Measurements from ENCODE around the gene DDAH2.

Gene DDAH2

GRCh38 chr6:31713991-31714684 lies 15.0 kb downstream of the DDAH2 start (continued):
- TF ChIP-seq ZNF394 (tag by site-specific recombination; IDR thresholded peaks at IDR 0.05; ENCODE audit: borderline replicate concordance), result peak; percentile 100

- no peaks in the 10 kb centered on the region for H3K9me3 ChIP-seq (ENCODE audit: control insufficient read depth, insufficient read depth, low read depth, low read length)
- peak; percentile 47; the same call in 1 of the 2 replicates for TF ChIP-seq PRDM10 (tag by site-specific recombination; IDR thresholded peaks at IDR 0.05)
- no peak for TF ChIP-seq ZBTB20 (tag by site-specific recombination; IDR thresholded peaks at IDR 0.05)
- no peak for TF ChIP-seq ZBTB1 (tag by site-specific recombination; IDR thresholded peaks at IDR 0.05)
- H3K4me1 ChIP-seq (ENCODE audit: control insufficient read depth, insufficient read depth, low read length), result peaks cover 4% of the 10 kb centered on the region
- ChIA-PET CTCF (interaction anchor here (1.0 kb wide), 1 partner anchor 21 kb away, joined by 4 read pairs; no protein-coding TSS in a partner anchor), POLR2A (interaction anchor here (1.0 to 2.3 kb wide), 5 partner anchors 10 to 114 kb away, joined by 3 to 10 read pairs (median 4); partner anchors contain the start of genes ABHD16A, HSPA1B and MSH5)
- no peaks in the 10 kb centered on the region for H3K36me3 ChIP-seq (ENCODE audit: control insufficient read depth in 2 of 2, insufficient read depth in 1 of 2, low read length in 2 of 2)
- H3K4me3 ChIP-seq (ENCODE audit: low read depth, low read length), result no peak overlapping the region
- no peak overlapping the region for H3K27ac ChIP-seq (ENCODE audit: extremely low read depth, low read depth, low read length)
Observed at GRCh38 chr6:31713465-31713864, 15.6 kb downstream of the DDAH2 start.

- H3K4me3 ChIP-seq (ENCODE audit: low read depth, low read length), result no peak overlapping the region
- H3K4me1 ChIP-seq (ENCODE audit: control insufficient read depth, insufficient read depth, low read length), result peaks cover 4% of the 10 kb centered on the region
- H3K36me3 ChIP-seq (ENCODE audit: control insufficient read depth in 2 of 2, insufficient read depth in 1 of 2, low read length in 2 of 2), result no peaks in the 10 kb centered on the region
- H3K9me3 ChIP-seq (ENCODE audit: control insufficient read depth, insufficient read depth, low read depth, low read length), result no peaks in the 10 kb centered on the region
- TF ChIP-seq ZNF274 (IDR thresholded peaks at IDR 0.05; ENCODE audit: low read length), result no peak
- no peak for TF ChIP-seq ZNF274 (tag by site-specific recombination; IDR thresholded peaks at IDR 0.05; ENCODE audit: borderline replicate concordance)
- TF ChIP-seq KLF1 (tag by site-specific recombination; IDR thresholded peaks at IDR 0.05), result no peak
- TF ChIP-seq ZNF138 (tag by site-specific recombination; IDR thresholded peaks at IDR 0.05; ENCODE audit: borderline replicate concordance), result no peak
- no peak for TF ChIP-seq ZNF391 (tag by site-specific recombination; IDR thresholded peaks at IDR 0.05; ENCODE audit: borderline replicate concordance, low read depth)
- no peak for TF ChIP-seq ZNF585B (tag by site-specific recombination; IDR thresholded peaks at IDR 0.05)
- TF ChIP-seq EGR2 (tag by site-specific recombination; IDR thresholded peaks at IDR 0.05; ENCODE audit: low read depth), result 0 out of 2 replicates have a peak, but pooled peaks have one; percentile 13
- TF ChIP-seq ZNF510 (tag by site-specific recombination; IDR thresholded peaks at IDR 0.05; ENCODE audit: insufficient replicate concordance), result no peak
- no peak for TF ChIP-seq ZNF548 (tag by site-specific recombination; IDR thresholded peaks at IDR 0.05)
- TF ChIP-seq ZBTB48 (tag by site-specific recombination; IDR thresholded peaks at IDR 0.05), result no peak
- TF ChIP-seq SP7 (tag by site-specific recombination; IDR thresholded peaks at IDR 0.05), result no peak
- TF ChIP-seq CTCF (tag by site-specific recombination; IDR thresholded peaks at IDR 0.05), result peak; percentile 42; the same call in 1 of the 2 replicates
- no peak for TF ChIP-seq ZBTB7A (tag by site-specific recombination; IDR thresholded peaks at IDR 0.05; ENCODE audit: low read depth)
- TF ChIP-seq ZFP41 (tag by site-specific recombination; IDR thresholded peaks at IDR 0.05; ENCODE audit: borderline replicate concordance), result no peak
- no peak for TF ChIP-seq ZNF626 (tag by site-specific recombination; IDR thresholded peaks at IDR 0.05)
- peak; percentile 50 for TF ChIP-seq ZFHX2 (tag by site-specific recombination; conservative IDR thresholded peaks at IDR 0.05)
- 0 out of 2 replicates have a peak, but pooled peaks have one; percentile 33 for TF ChIP-seq ZBTB20 (tag by site-specific recombination; IDR thresholded peaks at IDR 0.05)
- TF ChIP-seq ZNF280D (tag by site-specific recombination; IDR thresholded peaks at IDR 0.05), result no peak
- ChIA-PET CTCF (interaction anchor here (0.7 to 1.2 kb wide), 2 partner anchors 60 to 240 kb away, joined by 3 to 5 read pairs; no protein-coding TSS in a partner anchor), POLR2A (interaction anchor here (0.5 to 2.3 kb wide), 9 partner anchors 9 to 120 kb away, joined by 3 to 12 read pairs (median 4); partner anchors contain the start of genes ABHD16A, DDAH2, HSPA1B and MSH5)
- H3K27ac ChIP-seq (ENCODE audit: extremely low read depth, low read depth, low read length), result no peak overlapping the region
Observed at GRCh38 chr6:31712296-31712695, 16.8 kb downstream of the DDAH2 start.

Data from HEK293 (cell line).